Loucy (cell line): Measurements from ENCODE around the gene B4GALT2.

ENCODE experiments used
- H2AFZ ChIP-seq: fragments of 200-600 bp; sonication (generic); 2 replicates; pipeline ENCODE4 v1.6.0; 2016; ENCODE audit warnings: antibody characterized with exemption, mild to moderate bottlenecking, low read length, moderate library complexity
- H3F3A ChIP-seq: fragments of 200-600 bp; 2 replicates; pipeline ENCODE4 v1.6.0; 2016; ENCODE audit warnings: antibody characterized with exemption, low read depth, mild to moderate bottlenecking
- H3K27me3 ChIP-seq: fragments of 200-600 bp; sonication (generic); 2 replicates; pipeline ENCODE4 v1.6.1; 2014; ENCODE audit warnings: low read length, mild to moderate bottlenecking; ENCODE audit not compliant: insufficient read depth, poor library complexity, severe bottlenecking
- H3K36me3 ChIP-seq: fragments of 200-600 bp; sonication (generic); 2 replicates; pipeline ENCODE4 v1.6.1; 2016; ENCODE audit warnings: low read length; ENCODE audit not compliant: insufficient read depth
- H3K4me1 ChIP-seq: fragments of 200-600 bp; sonication (generic); 2 replicates; pipeline ENCODE4 v1.5.1; 2014; ENCODE audit warnings: low read length, mild to moderate bottlenecking; ENCODE audit not compliant: insufficient read depth, poor library complexity, severe bottlenecking
- H3K4me2 ChIP-seq: fragments of 200-600 bp; sonication (generic); 2 replicates; pipeline ENCODE4 v1.6.0; 2014; ENCODE audit warnings: antibody characterized with exemption, low read length, low read depth, mild to moderate bottlenecking; ENCODE audit not compliant: poor library complexity, severe bottlenecking
- H3K4me3 ChIP-seq: fragments of 200-600 bp; sonication (generic); 2 replicates; pipeline ENCODE4 v1.5.1; 2014; ENCODE audit warnings: low read length, mild to moderate bottlenecking, mixed read lengths; ENCODE audit not compliant: poor library complexity, severe bottlenecking
- H3K79me2 ChIP-seq: fragments of 200-600 bp; sonication (generic); 2 replicates; pipeline ENCODE4 v1.6.1; 2014; ENCODE audit warnings: low read length; ENCODE audit not compliant: insufficient read depth
- H3K9ac ChIP-seq: fragments of 200-600 bp; sonication (generic); 2 replicates; pipeline ENCODE4 v1.6.0; 2014; ENCODE audit warnings: mild to moderate bottlenecking, low read depth, low read length, moderate library complexity; ENCODE audit not compliant: poor library complexity, severe bottlenecking
- H3K9me2 ChIP-seq: fragments of 200-600 bp; sonication (generic); replicated peaks from 2 replicates; pipeline ENCODE4 v1.6.1; 2016; ENCODE audit warnings: low read depth, low read length, mixed read lengths
- H3K9me3 ChIP-seq: fragments of 200-600 bp; sonication (generic); 2 replicates; pipeline ENCODE4 v1.6.1; 2014; ENCODE audit warnings: mild to moderate bottlenecking, antibody characterized with exemption, low read length, low read depth; ENCODE audit not compliant: insufficient read depth
- H4K20me1 ChIP-seq: fragments of 200-600 bp; sonication (generic); 2 replicates; pipeline ENCODE4 v1.6.0; 2014; ENCODE audit warnings: antibody characterized with exemption, low read length, mild to moderate bottlenecking; ENCODE audit not compliant: insufficient read depth, poor library complexity, severe bottlenecking
- CTCF ChIP-seq: fragments of 200-600 bp; sonication (generic); conservative IDR thresholded peaks from 2 replicates; pipeline ENCODE4 v1.5.1; 2014; ENCODE audit warnings: mild to moderate bottlenecking, antibody characterized with exemption, low read length
- EZH2phosphoT487 ChIP-seq: fragments of 200-600 bp; IDR thresholded peaks from 2 replicates; pipeline ENCODE4 v1.6.1; 2018; ENCODE audit warnings: antibody characterized with exemption, mild to moderate bottlenecking, moderate library complexity, borderline replicate concordance

B4GALT2 gene

GRCh38 chr1:43984855-43985254 is 5.8 kb downstream of the B4GALT2 start:
- Histone ChIP-seq H3K4me2 (no peak overlapping the region), H3K9me2 (no peaks in the 10 kb centered on the region), H3K9me3 (no peaks in the 10 kb centered on the region), H3K4me1 (peaks cover 9% of the 10 kb centered on the region), H3K79me2 (peaks cover 5% of the 10 kb centered on the region; the same call in 1 of the 2 replicates), H3K27me3 (no peaks in the 10 kb centered on the region), H4K20me1 (no peaks in the 10 kb centered on the region), H3K36me3 (no peaks in the 10 kb centered on the region; the same call in 1 of the 2 replicates), H3F3A (no peaks in the 10 kb centered on the region), H3K4me3 (no peak overlapping the region), H3K9ac (no peak overlapping the region), H2AFZ (no peak overlapping the region)
- TF ChIP-seq CTCF (no peak), EZH2phosphoT487 (no peak)

GRCh38 chr1:43985984-43986595 is 7.1 kb downstream of the B4GALT2 start:
- H3K4me2 ChIP-seq = no peak overlapping the region
- H3K27me3 ChIP-seq = no peaks in the 10 kb centered on the region
- no peak overlapping the region for H2AFZ ChIP-seq
- no peaks in the 10 kb centered on the region for H3K9me3 ChIP-seq
- H3K4me1 ChIP-seq = no peaks in the 10 kb centered on the region
- H3K9me2 ChIP-seq = no peaks in the 10 kb centered on the region
- TF ChIP-seq EZH2phosphoT487 (no peak), CTCF (no peak)
- H4K20me1 ChIP-seq = no peaks in the 10 kb centered on the region
- H3K4me3 ChIP-seq = no peak overlapping the region
- peaks cover 5% of the 10 kb centered on the region; the same call in 1 of the 2 replicates for H3K79me2 ChIP-seq
- no peaks in the 10 kb centered on the region for H3F3A ChIP-seq
- H3K36me3 ChIP-seq = no peaks in the 10 kb centered on the region; the same call in 1 of the 2 replicates
- H3K9ac ChIP-seq = no peak overlapping the region

- Histone ChIP-seq H3K36me3 (no peaks in the 10 kb centered on the region; the same call in 1 of the 2 replicates), H4K20me1 (no peaks in the 10 kb centered on the region), H3K9me3 (no peaks in the 10 kb centered on the region), H3K79me2 (peaks cover 3% of the 10 kb centered on the region; the same call in 1 of the 2 replicates), H2AFZ (no peak overlapping the region), H3F3A (no peaks in the 10 kb centered on the region), H3K4me3 (no peak overlapping the region), H3K9ac (no peak overlapping the region), H3K27me3 (no peaks in the 10 kb centered on the region), H3K9me2 (no peaks in the 10 kb centered on the region), H3K4me2 (no peak overlapping the region), H3K4me1 (no peaks in the 10 kb centered on the region)
- no peak for TF ChIP-seq EZH2phosphoT487
- TF ChIP-seq CTCF = no peak
These were observed 7.7 kb downstream of the B4GALT2 start for GRCh38 chr1:43986712-43987111.
